Measurements from ENCODE around the gene MS4A15. TPM values are rescaled to one million over a fixed set of nuclear protein-coding genes. Genes with fewer than 3 reads are reported as not detected.

The MS4A15 gene
- total and polyA plus RNA-seq, 9 of the 15 experiments (the other 6 are each of a cell fraction or from before 2014, with no cell fraction given): not detected

- WGBS (ENCODE audit: insufficient coverage, low coverage, missing lambda C conversion rate): 0% methylated on average over 4 of the region's 6 CpGs
- Histone ChIP-seq H3K9me1 (ENCODE audit: control insufficient read depth, insufficient read depth, low read length) (no peaks in the 10 kb centered on the region), H4K20me1 (replicated peaks; ENCODE audit: control insufficient read depth, insufficient read depth, low read length) (no peaks in the 10 kb centered on the region), H3K36me3 (ENCODE audit: control insufficient read depth, insufficient read depth, low read length) (no peaks in the 10 kb centered on the region), H3K9me3 (replicated peaks; ENCODE audit: control insufficient read depth, insufficient read depth, low read depth, low read length) (no peaks in the 10 kb centered on the region), H3K4me1 (replicated peaks in 1 of 2; ENCODE audit: control insufficient read depth in 2 of 2, insufficient read depth in 2 of 2, low read length in 2 of 2) (peaks cover 0 to 8% of the 10 kb centered on the region in 2 experiments; a peak in 2 of 5 replicates), H3K4me3 (no peak overlapping the region), H3K4me2 (ENCODE audit: insufficient read depth, low read length) (no peak overlapping the region), H3K27me3 (ENCODE audit: control insufficient read depth in 2 of 2, insufficient read depth in 2 of 2, low read length in 2 of 2) (peaks cover 23 to 43% of the 10 kb centered on the region in 2 experiments), H3K27ac (ENCODE audit: extremely low read depth, low read depth, low read length) (no peak overlapping the region), H3K79me2 (ENCODE audit: control insufficient read depth, insufficient read depth, low read length) (no peaks in the 10 kb centered on the region), H2AFZ (ENCODE audit: low read depth, low read length) (no peak overlapping the region), H3K9ac (ENCODE audit: insufficient read depth in 1 of 2, low read depth in 2 of 2, low read length in 2 of 2) (no peak overlapping the region)
- no TSS peak for BruUV-seq (replicated peaks)
- POLR2A ChIA-PET: no interaction called here
- intact Hi-C loops (cut with micrococcal nuclease) (loop anchor here (10.0 kb wide), 2 partner anchors 100 to 490 kb away; no protein-coding TSS in a partner anchor), in situ Hi-C loops (cut with MboI) (no loop called here)
- TF ChIP-seq MCM3 (IDR thresholded peaks at IDR 0.05): no peak
- TF ChIP-seq, protein P1, sequence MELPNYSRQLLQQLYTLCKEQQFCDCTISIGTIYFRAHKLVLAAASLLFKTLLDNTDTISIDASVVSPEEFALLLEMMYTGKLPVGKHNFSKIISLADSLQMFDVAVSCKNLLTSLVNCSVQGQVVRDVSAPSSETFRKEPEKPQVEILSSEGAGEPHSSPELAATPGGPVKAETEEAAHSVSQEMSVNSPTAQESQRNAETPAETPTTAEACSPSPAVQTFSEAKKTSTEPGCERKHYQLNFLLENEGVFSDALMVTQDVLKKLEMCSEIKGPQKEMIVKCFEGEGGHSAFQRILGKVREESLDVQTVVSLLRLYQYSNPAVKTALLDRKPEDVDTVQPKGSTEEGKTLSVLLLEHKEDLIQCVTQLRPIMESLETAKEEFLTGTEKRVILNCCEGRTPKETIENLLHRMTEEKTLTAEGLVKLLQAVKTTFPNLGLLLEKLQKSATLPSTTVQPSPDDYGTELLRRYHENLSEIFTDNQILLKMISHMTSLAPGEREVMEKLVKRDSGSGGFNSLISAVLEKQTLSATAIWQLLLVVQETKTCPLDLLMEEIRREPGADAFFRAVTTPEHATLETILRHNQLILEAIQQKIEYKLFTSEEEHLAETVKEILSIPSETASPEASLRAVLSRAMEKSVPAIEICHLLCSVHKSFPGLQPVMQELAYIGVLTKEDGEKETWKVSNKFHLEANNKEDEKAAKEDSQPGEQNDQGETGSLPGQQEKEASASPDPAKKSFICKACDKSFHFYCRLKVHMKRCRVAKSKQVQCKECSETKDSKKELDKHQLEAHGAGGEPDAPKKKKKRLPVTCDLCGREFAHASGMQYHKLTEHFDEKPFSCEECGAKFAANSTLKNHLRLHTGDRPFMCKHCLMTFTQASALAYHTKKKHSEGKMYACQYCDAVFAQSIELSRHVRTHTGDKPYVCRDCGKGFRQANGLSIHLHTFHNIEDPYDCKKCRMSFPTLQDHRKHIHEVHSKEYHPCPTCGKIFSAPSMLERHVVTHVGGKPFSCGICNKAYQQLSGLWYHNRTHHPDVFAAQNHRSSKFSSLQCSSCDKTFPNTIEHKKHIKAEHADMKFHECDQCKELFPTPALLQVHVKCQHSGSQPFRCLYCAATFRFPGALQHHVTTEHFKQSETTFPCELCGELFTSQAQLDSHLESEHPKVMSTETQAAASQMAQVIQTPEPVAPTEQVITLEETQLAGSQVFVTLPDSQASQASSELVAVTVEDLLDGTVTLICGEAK (IDR thresholded peaks at IDR 0.05): peak; percentile 93
- TF ChIP-seq, protein P1 (CRISPR knock-in tag; IDR thresholded peaks at IDR 0.05): no peak; the same call in 1 of the 2 replicates
- CTCF ChIA-PET (ENCODE audit: low intra/inter-chr PET ratio): no interaction called here
- DNase-seq (ENCODE audit: extremely low read depth in 1 of 4, low spot score in 3 of 4) (no peak), ATAC-seq (no peak), FAIRE-seq (no peak)
These were observed 1.8 kb upstream of the MS4A15 start for GRCh38 chr11:60754887-60755286.

Data from K562 (cell line).